ENCODE measurements around the gene PRDM15.

PRDM15 gene

GRCh38 chr21:41802684-41803083 lies 76.5 kb downstream of the PRDM15 start:
- no peak for DNase-seq (ENCODE audit: low spot score)
- TF ChIP-seq, protein P1, sequence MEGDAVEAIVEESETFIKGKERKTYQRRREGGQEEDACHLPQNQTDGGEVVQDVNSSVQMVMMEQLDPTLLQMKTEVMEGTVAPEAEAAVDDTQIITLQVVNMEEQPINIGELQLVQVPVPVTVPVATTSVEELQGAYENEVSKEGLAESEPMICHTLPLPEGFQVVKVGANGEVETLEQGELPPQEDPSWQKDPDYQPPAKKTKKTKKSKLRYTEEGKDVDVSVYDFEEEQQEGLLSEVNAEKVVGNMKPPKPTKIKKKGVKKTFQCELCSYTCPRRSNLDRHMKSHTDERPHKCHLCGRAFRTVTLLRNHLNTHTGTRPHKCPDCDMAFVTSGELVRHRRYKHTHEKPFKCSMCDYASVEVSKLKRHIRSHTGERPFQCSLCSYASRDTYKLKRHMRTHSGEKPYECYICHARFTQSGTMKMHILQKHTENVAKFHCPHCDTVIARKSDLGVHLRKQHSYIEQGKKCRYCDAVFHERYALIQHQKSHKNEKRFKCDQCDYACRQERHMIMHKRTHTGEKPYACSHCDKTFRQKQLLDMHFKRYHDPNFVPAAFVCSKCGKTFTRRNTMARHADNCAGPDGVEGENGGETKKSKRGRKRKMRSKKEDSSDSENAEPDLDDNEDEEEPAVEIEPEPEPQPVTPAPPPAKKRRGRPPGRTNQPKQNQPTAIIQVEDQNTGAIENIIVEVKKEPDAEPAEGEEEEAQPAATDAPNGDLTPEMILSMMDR (IDR thresholded peaks at IDR 0.05; ENCODE audit: extremely low read depth, missing control alignments): no peak

DNA sequence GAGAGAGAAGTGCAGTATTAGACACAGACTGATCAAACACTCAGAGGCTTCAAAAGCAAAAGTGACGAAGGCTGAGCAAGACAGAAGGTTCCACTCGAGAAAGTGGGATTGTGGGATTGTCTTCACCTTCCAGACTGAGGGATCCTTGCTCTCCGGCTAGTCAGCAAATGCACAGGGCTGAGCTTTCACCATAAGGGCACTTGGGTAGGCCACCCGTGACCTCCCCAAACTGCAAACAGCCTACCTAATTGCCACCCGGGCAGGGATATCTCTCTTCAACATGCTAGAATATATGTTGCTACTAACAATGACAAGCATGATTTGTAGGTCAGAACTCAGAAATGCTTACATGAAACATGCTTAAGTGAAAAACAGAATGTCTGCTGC lies 77.0 kb downstream of the PRDM15 start:
- DNase-seq (ENCODE audit: low spot score): no peak
- TF ChIP-seq, protein P1 (IDR thresholded peaks at IDR 0.05; ENCODE audit: extremely low read depth, missing control alignments): no peak

DNA sequence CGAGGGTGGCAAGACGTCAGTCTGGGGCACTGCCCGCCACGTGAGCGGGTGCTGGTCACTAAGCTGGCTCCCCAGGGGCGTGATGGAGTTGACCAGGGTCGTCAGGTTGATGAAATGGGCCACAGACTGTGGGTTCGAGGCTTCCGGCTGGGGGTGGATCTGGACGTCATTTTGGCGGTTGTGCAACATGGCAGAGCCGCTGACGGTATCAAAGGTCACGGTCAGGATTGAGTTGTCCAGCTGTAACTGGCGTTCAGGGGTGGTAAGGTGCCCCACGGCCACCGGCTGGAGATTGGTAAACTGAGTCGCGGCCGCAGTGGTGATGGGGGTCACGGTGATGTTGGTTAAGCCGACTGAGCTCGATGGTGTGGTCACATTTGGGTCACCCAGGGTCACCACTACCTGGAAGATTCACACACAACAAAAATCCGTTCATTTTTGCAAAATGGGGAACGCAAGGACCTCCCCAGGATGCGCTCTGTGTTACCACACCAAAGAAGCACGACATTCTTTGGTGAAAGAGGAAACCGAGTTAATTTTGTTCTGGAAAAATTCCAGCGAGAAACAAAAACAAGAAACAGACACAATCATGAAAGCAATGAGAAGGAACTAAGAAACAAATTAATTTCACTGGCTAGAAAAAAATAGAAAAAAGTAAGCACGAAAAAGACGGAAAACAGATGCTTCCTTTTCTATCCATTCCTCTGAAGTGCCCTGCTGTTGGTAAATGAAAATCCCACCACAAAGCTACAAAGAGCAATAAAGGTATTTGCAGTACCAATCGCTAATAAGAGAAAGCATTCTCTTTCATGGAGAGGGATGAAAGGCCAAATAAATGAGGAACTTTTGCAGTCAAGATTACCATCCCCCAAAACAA lies 77.6 kb downstream of the PRDM15 start:
- no peak for DNase-seq (ENCODE audit: low spot score)
- TF ChIP-seq, protein P1 (IDR thresholded peaks at IDR 0.05; ENCODE audit: extremely low read depth, missing control alignments): no peak

DNA sequence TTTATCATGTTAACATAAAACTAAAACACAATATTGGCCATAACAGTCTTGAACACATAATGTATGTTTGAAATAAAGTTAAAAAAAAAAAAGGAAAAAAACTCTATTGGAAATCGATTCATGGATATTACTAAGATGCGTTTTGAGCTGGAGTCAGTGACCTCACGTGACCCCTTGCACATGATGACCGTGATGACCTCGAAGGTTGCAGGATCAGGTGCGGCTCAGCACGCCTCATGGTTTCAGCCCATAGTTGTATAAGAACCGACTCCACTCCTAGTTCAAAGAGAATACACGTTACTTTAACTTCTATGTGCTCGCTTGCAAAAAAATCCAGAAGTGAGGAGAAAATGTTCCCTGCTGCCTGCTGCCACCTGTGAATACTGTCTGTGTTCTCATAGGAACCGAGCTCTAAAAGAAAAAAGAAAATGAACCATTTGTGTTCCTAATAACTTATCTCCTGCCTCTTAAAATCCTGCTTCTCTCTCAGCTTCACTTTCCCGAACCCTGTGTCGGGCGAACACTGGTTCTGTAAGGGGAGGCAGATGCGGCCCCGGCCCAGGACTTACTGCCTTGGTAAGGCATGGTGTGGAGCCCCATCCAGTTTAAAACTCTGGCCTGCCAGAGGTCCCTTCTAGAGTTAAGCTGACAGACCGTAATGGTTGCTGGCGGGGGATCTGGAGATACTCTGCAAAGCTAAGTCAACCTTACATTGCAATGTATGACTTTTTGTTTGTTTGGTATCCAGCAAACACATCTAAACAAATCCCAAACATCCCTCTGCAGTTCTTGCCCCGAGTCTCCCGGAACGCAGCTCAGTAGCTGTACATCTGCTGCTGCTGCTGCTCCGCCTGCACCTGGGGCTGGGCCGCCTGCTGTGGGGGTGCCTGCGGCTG lies 78.5 kb downstream of the PRDM15 start:
- TF ChIP-seq, protein P1 (IDR thresholded peaks at IDR 0.05; ENCODE audit: extremely low read depth, missing control alignments): no peak
- no peak for DNase-seq (ENCODE audit: low spot score)

DNA sequence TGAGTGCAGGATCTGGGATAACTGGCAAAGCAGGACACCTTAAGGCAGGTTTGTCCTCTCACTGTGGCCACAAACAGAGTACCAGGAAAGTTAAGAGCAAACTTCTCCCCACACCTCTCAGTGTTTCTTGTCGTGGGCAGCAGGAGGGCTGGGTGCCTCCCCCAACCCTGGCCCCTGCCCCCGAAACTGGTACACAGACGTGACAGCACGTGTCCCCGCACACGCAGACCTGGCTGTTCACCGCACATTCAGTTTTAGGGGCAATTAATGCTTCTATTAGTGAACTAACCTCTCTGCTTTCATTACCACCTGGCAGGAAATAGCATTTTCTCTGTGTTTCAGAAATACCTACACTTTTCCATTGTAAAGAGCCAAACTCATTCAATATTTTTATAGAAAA lies 79.4 kb downstream of the PRDM15 start:
- TF ChIP-seq, protein P1 (IDR thresholded peaks at IDR 0.05; ENCODE audit: extremely low read depth, missing control alignments): no peak
- DNase-seq (ENCODE audit: low spot score): no peak

GRCh38 chr21:41798326-41798725 lies 80.8 kb downstream of the PRDM15 start:
- DNase-seq (ENCODE audit: low spot score): no peak
- TF ChIP-seq, protein P1 (IDR thresholded peaks at IDR 0.05; ENCODE audit: extremely low read depth, missing control alignments): no peak
